Keratinocyte (primary cell): ENCODE measurements around the gene PYGB. TPM values are rescaled to one million over a fixed set of nuclear protein-coding genes. Genes with fewer than 3 reads are reported as not detected.

Source experiments
- DNase-seq: peaks from one replicate; pipeline ENCODE4 v3.0.0-alpha.2; 2011; ENCODE audit warnings: low read depth, missing footprints, low spot score
- FAIRE-seq: peaks from 2 replicates; lab custom pipeline; 2011; peaks lifted over from hg19 to GRCh38; lab: Jason Lieb, UNC
- H2AFZ ChIP-seq: 2 replicates; pipeline ENCODE4 v1.6.0; 2012; ENCODE audit warnings: low read length, control low read depth, inconsistent platforms; ENCODE audit not compliant: control insufficient read depth
- H3K27ac ChIP-seq: 2 replicates; pipeline ENCODE4 v1.5.1; 2011; ENCODE audit warnings: low read length; ENCODE audit not compliant: control insufficient read depth, insufficient read depth
- H3K27me3 ChIP-seq: 3 replicates; pipeline ENCODE4 v1.6.0; 2011; ENCODE audit warnings: low read length; ENCODE audit not compliant: control insufficient read depth, insufficient read depth; ENCODE audit errors: extremely low read depth
- H3K36me3 ChIP-seq, 2 experiments: 2 replicates in 1 of 2; 3 replicates in 1 of 2; pipeline ENCODE4 v1.5.1; 2011; ENCODE audit warnings: low read length in 2 of 2, mild to moderate bottlenecking in 1 of 2; ENCODE audit not compliant: control insufficient read depth in 2 of 2, insufficient read depth in 2 of 2; ENCODE audit errors: extremely low read depth in 1 of 2
- H3K4me1 ChIP-seq: 3 replicates; pipeline ENCODE4 v1.5.1; 2011; ENCODE audit warnings: low read length; ENCODE audit not compliant: control insufficient read depth, insufficient read depth; ENCODE audit errors: extremely low read depth
- H3K4me2 ChIP-seq: 3 replicates; pipeline ENCODE4 v1.6.0; 2011; ENCODE audit warnings: low read depth, low read length; ENCODE audit not compliant: control insufficient read depth, insufficient read depth; ENCODE audit errors: extremely low read depth
- H3K4me3 ChIP-seq, 3 experiments: fragments of 200-600 bp in 1 of 3; sonication (generic) in 1 of 3; 2 replicates in 2 of 3; 3 replicates in 1 of 3; pipeline ENCODE4 v1.5.1; 2011 to 2016; ENCODE audit warnings: low read length in 3 of 3, mild to moderate bottlenecking in 3 of 3, control low read depth in 2 of 3, inconsistent platforms in 1 of 3, low read depth in 1 of 3, mixed read lengths in 1 of 3, mixed run types in 1 of 3, moderate library complexity in 1 of 3; ENCODE audit not compliant: control insufficient read depth in 2 of 3, insufficient read depth in 2 of 3; ENCODE audit errors: extremely low read depth in 1 of 3
- H3K79me2 ChIP-seq: 2 replicates; pipeline ENCODE4 v1.6.0; 2012; ENCODE audit warnings: low read length; ENCODE audit not compliant: control insufficient read depth, insufficient read depth
- H3K9ac ChIP-seq: 3 replicates; pipeline ENCODE4 v1.6.0; 2011; ENCODE audit warnings: low read length; ENCODE audit not compliant: control insufficient read depth, insufficient read depth; ENCODE audit errors: extremely low read depth
- H3K9me1 ChIP-seq: 3 replicates; pipeline ENCODE4 v1.6.0; 2011; ENCODE audit warnings: low read length; ENCODE audit not compliant: control insufficient read depth, insufficient read depth; ENCODE audit errors: extremely low read depth
- H3K9me3 ChIP-seq: 2 replicates; pipeline ENCODE4 v1.5.1; 2012; ENCODE audit warnings: low read depth, low read length; ENCODE audit not compliant: control insufficient read depth
- H4K20me1 ChIP-seq: 3 replicates; pipeline ENCODE4 v1.6.0; 2011; ENCODE audit warnings: low read length; ENCODE audit not compliant: control insufficient read depth, insufficient read depth; ENCODE audit errors: extremely low read depth
- EZH2 ChIP-seq: IDR thresholded peaks from one replicate; pipeline ENCODE4 v1.6.1; 2012; ENCODE audit warnings: inconsistent platforms, mild to moderate bottlenecking, low read length, moderate library complexity
- dilution Hi-C: fragments of 300-500 bp; cut with MboI; formaldehyde crosslinking; loops from one replicate; pipeline ENCODE4 v1.7.0; 2020; ENCODE audit warnings: low sequenced_read_pairs; ENCODE audit not compliant: extremely low pct_ligation_motif_present
- polyA plus RNA-seq, 5 experiments: library from polyadenylated mRNA; depleted of rRNA in 3 of 5; stranded (reverse) in 3 of 5; stranded (forward) in 1 of 5; unstranded in 1 of 5; fragments of >200 nt; gene quantifications; 1 replicate in 1 of 5; 2 replicates in 3 of 5; 3 replicates in 1 of 5; pipeline versions ENCODE4 v1.2.1 to v1.2.3, GENCODE V29; 2011 to 2012; ENCODE audit warnings: missing spikeins in 2 of 5, low read depth in 1 of 5, low replicate concordance in 1 of 5
- TF ChIP-seq, protein P1 (sequence below), 3 experiments: IDR thresholded peaks in 1 of 3; conservative IDR thresholded peaks in 1 of 3; optimal IDR thresholded peaks in 1 of 3; 2 replicates in 2 of 3; 3 replicates in 1 of 3; pipeline versions ENCODE3 to v1.5.1; 2011; ENCODE audit warnings: low read length in 3 of 3, mild to moderate bottlenecking in 3 of 3, moderate library complexity in 2 of 3, control low read depth in 1 of 3, inconsistent platforms in 1 of 3; ENCODE audit not compliant: insufficient read depth in 2 of 3; ENCODE audit errors: extremely low read depth in 1 of 3

The PYGB gene
- polyA plus RNA-seq, 1 donor (not counting 4 experiments of a cell fraction or from before 2014, with no cell fraction given), result 78.3 TPM

DNA sequence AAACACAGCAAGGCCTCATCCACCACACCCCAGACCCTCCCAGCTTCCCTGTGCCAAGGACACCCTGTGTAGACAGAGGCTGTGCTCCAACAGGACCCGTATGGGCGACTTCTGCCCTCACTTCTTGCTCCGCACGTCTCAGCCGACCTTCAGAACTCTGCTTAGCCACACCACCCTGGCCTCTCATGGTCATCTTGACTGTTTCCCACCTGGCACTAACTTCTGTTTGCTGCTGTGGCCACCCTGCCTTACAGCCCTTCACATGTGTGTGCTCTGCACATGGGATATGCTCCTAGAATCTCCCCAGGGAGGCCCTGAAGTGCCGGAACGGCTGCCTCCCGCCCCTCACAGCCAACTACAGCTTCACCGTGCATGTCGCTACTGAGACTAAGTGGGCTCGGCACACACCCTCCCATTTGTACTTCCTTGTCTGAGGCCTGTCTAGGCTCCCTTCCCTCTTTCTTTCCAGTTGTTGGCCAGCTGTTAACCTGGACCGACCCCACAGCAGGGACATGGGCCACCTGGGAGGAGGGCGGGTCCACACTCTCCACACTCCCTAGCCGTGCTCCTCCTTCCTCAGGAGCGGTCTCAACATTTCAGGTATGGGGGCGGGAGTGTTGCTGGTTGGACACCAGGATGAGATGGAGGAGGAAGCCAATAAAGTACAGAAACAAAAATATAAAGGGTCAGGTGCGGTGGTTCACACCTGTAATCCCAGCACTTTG, 69.6 kb downstream of the PYGB start:
- no peaks in the 10 kb centered on the region for H3K27me3 ChIP-seq
- H3K4me3 ChIP-seq, result no peak overlapping the region
- no peak overlapping the region for H2AFZ ChIP-seq
- H4K20me1 ChIP-seq, result no peaks in the 10 kb centered on the region
- dilution Hi-C loops, result no loop called here
- no peak for TF ChIP-seq EZH2
- TF ChIP-seq, protein P1, sequence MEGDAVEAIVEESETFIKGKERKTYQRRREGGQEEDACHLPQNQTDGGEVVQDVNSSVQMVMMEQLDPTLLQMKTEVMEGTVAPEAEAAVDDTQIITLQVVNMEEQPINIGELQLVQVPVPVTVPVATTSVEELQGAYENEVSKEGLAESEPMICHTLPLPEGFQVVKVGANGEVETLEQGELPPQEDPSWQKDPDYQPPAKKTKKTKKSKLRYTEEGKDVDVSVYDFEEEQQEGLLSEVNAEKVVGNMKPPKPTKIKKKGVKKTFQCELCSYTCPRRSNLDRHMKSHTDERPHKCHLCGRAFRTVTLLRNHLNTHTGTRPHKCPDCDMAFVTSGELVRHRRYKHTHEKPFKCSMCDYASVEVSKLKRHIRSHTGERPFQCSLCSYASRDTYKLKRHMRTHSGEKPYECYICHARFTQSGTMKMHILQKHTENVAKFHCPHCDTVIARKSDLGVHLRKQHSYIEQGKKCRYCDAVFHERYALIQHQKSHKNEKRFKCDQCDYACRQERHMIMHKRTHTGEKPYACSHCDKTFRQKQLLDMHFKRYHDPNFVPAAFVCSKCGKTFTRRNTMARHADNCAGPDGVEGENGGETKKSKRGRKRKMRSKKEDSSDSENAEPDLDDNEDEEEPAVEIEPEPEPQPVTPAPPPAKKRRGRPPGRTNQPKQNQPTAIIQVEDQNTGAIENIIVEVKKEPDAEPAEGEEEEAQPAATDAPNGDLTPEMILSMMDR (optimal IDR thresholded peaks at IDR 0.05 in 1 of 3, IDR thresholded peaks at IDR 0.05 in 1 of 3, conservative IDR thresholded peaks at IDR 0.05 in 1 of 3; ENCODE audit: extremely low read depth in 1 of 3, insufficient read depth in 2 of 3, low read length in 3 of 3), result no peak
- no peaks in the 10 kb centered on the region for H3K4me1 ChIP-seq
- no peak overlapping the region for H3K27ac ChIP-seq
- no peaks in the 10 kb centered on the region for H3K9me1 ChIP-seq
- H3K79me2 ChIP-seq, result no peaks in the 10 kb centered on the region
- no peaks in the 10 kb centered on the region for H3K9me3 ChIP-seq
- no peak overlapping the region for H3K4me2 ChIP-seq
- H3K36me3 ChIP-seq, result peaks cover 0 to 2% of the 10 kb centered on the region in 2 experiments
- DNase-seq, result no peak
- FAIRE-seq, result no peak
- no peak overlapping the region for H3K9ac ChIP-seq

DNA sequence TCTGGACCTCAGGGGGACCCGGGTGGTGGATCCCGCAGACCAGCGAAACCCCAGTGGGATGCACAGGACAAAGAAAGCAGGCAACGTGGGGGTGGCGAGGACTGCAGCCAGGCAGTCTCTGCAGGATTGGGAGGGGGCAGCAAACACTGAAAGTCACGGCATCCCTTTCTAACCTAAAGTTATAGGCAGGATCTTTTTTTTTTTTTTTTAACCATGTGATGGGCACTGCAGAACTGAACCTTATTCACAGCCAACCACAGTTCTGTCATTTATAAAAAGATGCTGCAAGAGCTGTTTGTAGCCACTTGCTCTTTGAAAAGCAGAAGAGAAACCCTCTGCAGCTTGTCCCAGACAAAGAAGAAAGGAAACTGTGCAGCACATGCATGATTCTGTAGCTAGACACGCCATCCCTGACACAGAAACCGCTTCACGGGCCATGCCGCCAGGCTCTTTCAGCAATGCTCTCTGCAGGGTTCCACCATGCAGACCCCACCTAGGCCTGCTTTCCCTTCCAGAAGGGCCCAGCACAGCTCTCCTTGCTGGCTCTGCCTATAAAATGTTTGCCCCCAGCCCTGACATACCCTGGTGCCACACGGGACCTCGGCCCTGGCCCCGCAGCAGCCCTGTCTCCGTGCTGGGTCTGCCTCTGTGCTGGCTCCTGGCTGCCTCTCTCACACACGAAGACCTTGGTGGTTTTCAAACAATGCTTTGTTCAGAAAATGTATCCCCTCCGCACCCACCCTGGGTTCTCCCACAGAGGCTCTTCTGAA, 70.8 kb downstream of the PYGB start:
- Histone ChIP-seq H3K27ac (no peak overlapping the region), H2AFZ (no peak overlapping the region), H3K4me1 (no peaks in the 10 kb centered on the region), H3K79me2 (no peaks in the 10 kb centered on the region), H3K27me3 (no peaks in the 10 kb centered on the region), H3K4me3 (no peak overlapping the region), H3K36me3 (peaks cover 0 to 2% of the 10 kb centered on the region in 2 experiments), H3K4me2 (no peak overlapping the region), H3K9me1 (no peaks in the 10 kb centered on the region), H3K9me3 (no peaks in the 10 kb centered on the region), H4K20me1 (no peaks in the 10 kb centered on the region), H3K9ac (no peak overlapping the region)
- no peak for TF ChIP-seq EZH2
- TF ChIP-seq, protein P1 (optimal IDR thresholded peaks at IDR 0.05 in 1 of 3, IDR thresholded peaks at IDR 0.05 in 1 of 3, conservative IDR thresholded peaks at IDR 0.05 in 1 of 3; ENCODE audit: extremely low read depth in 1 of 3, insufficient read depth in 2 of 3, low read length in 3 of 3), result no peak
- dilution Hi-C loops, result no loop called here
- FAIRE-seq (no peak), DNase-seq (no peak)
